LNCaP clone FGC (cell line): Measurements from ENCODE around the gene PPP1R2.

Experiments used
- DNase-seq: peaks from one replicate; pipeline ENCODE4 v3.0.0-alpha.2; 2011; ENCODE audit warnings: low read depth
- H3K4me3 ChIP-seq: 2 replicates; pipeline ENCODE4 v1.5.1; 2011; ENCODE audit warnings: mild to moderate bottlenecking, low read depth, low read length, control low read depth
- TF ChIP-seq, protein P1 (sequence below): IDR thresholded peaks from 2 replicates; pipeline ENCODE4 v1.5.1; 2012; ENCODE audit warnings: mild to moderate bottlenecking; ENCODE audit not compliant: control insufficient read depth, insufficient read depth; ENCODE audit errors: extremely low read depth

Gene PPP1R2

GRCh38 chr3:195555110-195555509, 12.0 kb upstream of the PPP1R2 start:
- TF ChIP-seq, protein P1, sequence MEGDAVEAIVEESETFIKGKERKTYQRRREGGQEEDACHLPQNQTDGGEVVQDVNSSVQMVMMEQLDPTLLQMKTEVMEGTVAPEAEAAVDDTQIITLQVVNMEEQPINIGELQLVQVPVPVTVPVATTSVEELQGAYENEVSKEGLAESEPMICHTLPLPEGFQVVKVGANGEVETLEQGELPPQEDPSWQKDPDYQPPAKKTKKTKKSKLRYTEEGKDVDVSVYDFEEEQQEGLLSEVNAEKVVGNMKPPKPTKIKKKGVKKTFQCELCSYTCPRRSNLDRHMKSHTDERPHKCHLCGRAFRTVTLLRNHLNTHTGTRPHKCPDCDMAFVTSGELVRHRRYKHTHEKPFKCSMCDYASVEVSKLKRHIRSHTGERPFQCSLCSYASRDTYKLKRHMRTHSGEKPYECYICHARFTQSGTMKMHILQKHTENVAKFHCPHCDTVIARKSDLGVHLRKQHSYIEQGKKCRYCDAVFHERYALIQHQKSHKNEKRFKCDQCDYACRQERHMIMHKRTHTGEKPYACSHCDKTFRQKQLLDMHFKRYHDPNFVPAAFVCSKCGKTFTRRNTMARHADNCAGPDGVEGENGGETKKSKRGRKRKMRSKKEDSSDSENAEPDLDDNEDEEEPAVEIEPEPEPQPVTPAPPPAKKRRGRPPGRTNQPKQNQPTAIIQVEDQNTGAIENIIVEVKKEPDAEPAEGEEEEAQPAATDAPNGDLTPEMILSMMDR: no peak
- DNase-seq: no peak
- no peak overlapping the region for H3K4me3 ChIP-seq

- TF ChIP-seq, protein P1: no peak
- H3K4me3 ChIP-seq: no peak overlapping the region
- no peak for DNase-seq
Measured at GRCh38 chr3:195554458-195554857, 11.3 kb upstream of the PPP1R2 start.

DNA sequence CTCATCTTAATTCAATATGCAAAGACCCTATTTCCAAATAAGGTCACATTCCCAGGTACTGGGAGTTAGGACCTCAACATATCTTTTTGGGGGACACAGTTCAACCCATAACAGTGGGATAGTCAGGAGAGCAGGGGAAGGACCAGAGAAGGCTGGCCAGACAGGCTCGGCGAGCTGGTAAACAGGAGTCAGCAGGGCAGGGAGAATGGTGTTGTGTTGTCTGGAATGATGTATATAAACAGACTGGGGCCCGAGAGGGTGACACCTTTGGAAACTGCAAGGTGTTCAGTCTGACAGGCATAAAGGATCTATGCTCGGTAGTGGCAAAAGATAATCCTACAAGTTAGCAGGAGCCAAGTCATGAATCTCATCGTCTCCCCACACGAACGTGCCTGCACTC, 10.1 kb upstream of the PPP1R2 start:
- DNase-seq: no peak
- no peak overlapping the region for H3K4me3 ChIP-seq
- TF ChIP-seq, protein P1: no peak

- no peak overlapping the region for H3K4me3 ChIP-seq
- TF ChIP-seq, protein P1: no peak
- peak; percentile 40 for DNase-seq
Measured at GRCh38 chr3:195551381-195551978, 8.4 kb upstream of the PPP1R2 start.

- no peak for DNase-seq
- TF ChIP-seq, protein P1: no peak
- no peak overlapping the region for H3K4me3 ChIP-seq
Measured at GRCh38 chr3:195550723-195551122, 7.6 kb upstream of the PPP1R2 start.

- no peak overlapping the region for H3K4me3 ChIP-seq
- DNase-seq: no peak
- TF ChIP-seq, protein P1: no peak
Measured at GRCh38 chr3:195549931-195550519, 6.9 kb upstream of the PPP1R2 start.

GRCh38 chr3:195548987-195549386, 5.9 kb upstream of the PPP1R2 start:
- no peak for DNase-seq
- TF ChIP-seq, protein P1: no peak
- H3K4me3 ChIP-seq: no peak overlapping the region
